Keratinocyte (primary cell): Measurements from ENCODE around the gene IL5RA. TPM values are rescaled to one million over a fixed set of nuclear protein-coding genes. Genes with fewer than 3 reads are reported as not detected.

ENCODE experiments used
- DNase-seq: peaks from one replicate; pipeline ENCODE4 v3.0.0-alpha.2; 2011; ENCODE audit warnings: low read depth, missing footprints, low spot score
- FAIRE-seq: peaks from 2 replicates; lab custom pipeline; 2011; peaks lifted over from hg19 to GRCh38; lab: Jason Lieb, UNC
- H2AFZ ChIP-seq: 2 replicates; pipeline ENCODE4 v1.6.0; 2012; ENCODE audit warnings: low read length, control low read depth, inconsistent platforms; ENCODE audit not compliant: control insufficient read depth
- H3K27ac ChIP-seq: 2 replicates; pipeline ENCODE4 v1.5.1; 2011; ENCODE audit warnings: low read length; ENCODE audit not compliant: control insufficient read depth, insufficient read depth
- H3K27me3 ChIP-seq: 3 replicates; pipeline ENCODE4 v1.6.0; 2011; ENCODE audit warnings: low read length; ENCODE audit not compliant: control insufficient read depth, insufficient read depth; ENCODE audit errors: extremely low read depth
- H3K36me3 ChIP-seq, 2 experiments: 2 replicates in 1 of 2; 3 replicates in 1 of 2; pipeline ENCODE4 v1.5.1; 2011; ENCODE audit warnings: low read length in 2 of 2, mild to moderate bottlenecking in 1 of 2; ENCODE audit not compliant: control insufficient read depth in 2 of 2, insufficient read depth in 2 of 2; ENCODE audit errors: extremely low read depth in 1 of 2
- H3K4me1 ChIP-seq: 3 replicates; pipeline ENCODE4 v1.5.1; 2011; ENCODE audit warnings: low read length; ENCODE audit not compliant: control insufficient read depth, insufficient read depth; ENCODE audit errors: extremely low read depth
- H3K4me2 ChIP-seq: 3 replicates; pipeline ENCODE4 v1.6.0; 2011; ENCODE audit warnings: low read depth, low read length; ENCODE audit not compliant: control insufficient read depth, insufficient read depth; ENCODE audit errors: extremely low read depth
- H3K4me3 ChIP-seq, 3 experiments: fragments of 200-600 bp in 1 of 3; sonication (generic) in 1 of 3; 2 replicates in 2 of 3; 3 replicates in 1 of 3; pipeline ENCODE4 v1.5.1; 2011 to 2016; ENCODE audit warnings: low read length in 3 of 3, mild to moderate bottlenecking in 3 of 3, control low read depth in 2 of 3, inconsistent platforms in 1 of 3, low read depth in 1 of 3, mixed read lengths in 1 of 3, mixed run types in 1 of 3, moderate library complexity in 1 of 3; ENCODE audit not compliant: control insufficient read depth in 2 of 3, insufficient read depth in 2 of 3; ENCODE audit errors: extremely low read depth in 1 of 3
- H3K79me2 ChIP-seq: 2 replicates; pipeline ENCODE4 v1.6.0; 2012; ENCODE audit warnings: low read length; ENCODE audit not compliant: control insufficient read depth, insufficient read depth
- H3K9ac ChIP-seq: 3 replicates; pipeline ENCODE4 v1.6.0; 2011; ENCODE audit warnings: low read length; ENCODE audit not compliant: control insufficient read depth, insufficient read depth; ENCODE audit errors: extremely low read depth
- H3K9me1 ChIP-seq: 3 replicates; pipeline ENCODE4 v1.6.0; 2011; ENCODE audit warnings: low read length; ENCODE audit not compliant: control insufficient read depth, insufficient read depth; ENCODE audit errors: extremely low read depth
- H3K9me3 ChIP-seq: 2 replicates; pipeline ENCODE4 v1.5.1; 2012; ENCODE audit warnings: low read depth, low read length; ENCODE audit not compliant: control insufficient read depth
- H4K20me1 ChIP-seq: 3 replicates; pipeline ENCODE4 v1.6.0; 2011; ENCODE audit warnings: low read length; ENCODE audit not compliant: control insufficient read depth, insufficient read depth; ENCODE audit errors: extremely low read depth
- EZH2 ChIP-seq: IDR thresholded peaks from one replicate; pipeline ENCODE4 v1.6.1; 2012; ENCODE audit warnings: inconsistent platforms, mild to moderate bottlenecking, low read length, moderate library complexity
- dilution Hi-C: fragments of 300-500 bp; cut with MboI; formaldehyde crosslinking; loops from one replicate; pipeline ENCODE4 v1.7.0; 2020; ENCODE audit warnings: low sequenced_read_pairs; ENCODE audit not compliant: extremely low pct_ligation_motif_present
- polyA plus RNA-seq, 5 experiments: library from polyadenylated mRNA; depleted of rRNA in 3 of 5; stranded (reverse) in 3 of 5; stranded (forward) in 1 of 5; unstranded in 1 of 5; fragments of >200 nt; gene quantifications; 1 replicate in 1 of 5; 2 replicates in 3 of 5; 3 replicates in 1 of 5; pipeline versions ENCODE4 v1.2.1 to v1.2.3, GENCODE V29; 2011 to 2012; ENCODE audit warnings: missing spikeins in 2 of 5, low read depth in 1 of 5, low replicate concordance in 1 of 5
- small RNA-seq, 3 experiments: library from RNA; depleted of rRNA; stranded (forward); fragments of <200 nt; gene quantifications; one replicate each; pipeline ENCODE3, GENCODE V24; 2012; ENCODE audit warnings: low read depth in 3 of 3, low replicate concordance in 1 of 3; ENCODE audit not compliant: insufficient read length in 3 of 3
- TF ChIP-seq, protein P1 (sequence below), 3 experiments: IDR thresholded peaks in 1 of 3; conservative IDR thresholded peaks in 1 of 3; optimal IDR thresholded peaks in 1 of 3; 2 replicates in 2 of 3; 3 replicates in 1 of 3; pipeline versions ENCODE3 to v1.5.1; 2011; ENCODE audit warnings: low read length in 3 of 3, mild to moderate bottlenecking in 3 of 3, moderate library complexity in 2 of 3, control low read depth in 1 of 3, inconsistent platforms in 1 of 3; ENCODE audit not compliant: insufficient read depth in 2 of 3; ENCODE audit errors: extremely low read depth in 1 of 3

IL5RA gene
- polyA plus RNA-seq, 1 donor (not counting 4 experiments of a cell fraction or from before 2014, with no cell fraction given): not detected

DNA sequence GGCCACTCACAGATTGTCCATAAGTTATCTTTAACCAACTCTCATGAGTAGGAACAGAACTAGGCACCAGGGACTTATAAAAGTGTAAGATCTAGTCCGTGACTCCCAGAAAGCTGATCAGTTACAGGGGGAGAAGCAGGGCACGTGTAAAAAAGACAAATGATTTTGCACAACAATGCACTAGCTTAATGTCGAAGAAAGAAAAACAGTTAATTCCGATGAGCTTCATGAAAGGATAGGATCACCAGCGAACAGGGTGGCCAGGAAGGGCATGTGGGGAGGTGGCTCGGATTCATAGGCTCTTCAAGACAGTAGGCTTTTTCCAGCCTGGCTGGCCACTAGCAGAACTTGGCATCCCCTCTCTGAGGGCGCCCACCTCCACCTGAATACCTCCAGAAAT lies 90.0 kb downstream of the IL5RA start:
- dilution Hi-C loops: no loop called here
- H4K20me1 ChIP-seq: no peaks in the 10 kb centered on the region

More for the DNA sequence above, 90.0 kb downstream of the IL5RA start:
- Histone ChIP-seq H3K9ac (no peak overlapping the region), H3K4me2 (no peak overlapping the region), H2AFZ (no peak overlapping the region), H3K79me2 (no peaks in the 10 kb centered on the region), H3K9me1 (no peaks in the 10 kb centered on the region), H3K4me3 (no peak overlapping the region), H3K9me3 (no peaks in the 10 kb centered on the region), H3K27me3 (no peaks in the 10 kb centered on the region), H3K4me1 (no peaks in the 10 kb centered on the region), H3K36me3 (no peaks in the 10 kb centered on the region), H3K27ac (no peak overlapping the region)
- no peak for TF ChIP-seq EZH2
- TF ChIP-seq, protein P1, sequence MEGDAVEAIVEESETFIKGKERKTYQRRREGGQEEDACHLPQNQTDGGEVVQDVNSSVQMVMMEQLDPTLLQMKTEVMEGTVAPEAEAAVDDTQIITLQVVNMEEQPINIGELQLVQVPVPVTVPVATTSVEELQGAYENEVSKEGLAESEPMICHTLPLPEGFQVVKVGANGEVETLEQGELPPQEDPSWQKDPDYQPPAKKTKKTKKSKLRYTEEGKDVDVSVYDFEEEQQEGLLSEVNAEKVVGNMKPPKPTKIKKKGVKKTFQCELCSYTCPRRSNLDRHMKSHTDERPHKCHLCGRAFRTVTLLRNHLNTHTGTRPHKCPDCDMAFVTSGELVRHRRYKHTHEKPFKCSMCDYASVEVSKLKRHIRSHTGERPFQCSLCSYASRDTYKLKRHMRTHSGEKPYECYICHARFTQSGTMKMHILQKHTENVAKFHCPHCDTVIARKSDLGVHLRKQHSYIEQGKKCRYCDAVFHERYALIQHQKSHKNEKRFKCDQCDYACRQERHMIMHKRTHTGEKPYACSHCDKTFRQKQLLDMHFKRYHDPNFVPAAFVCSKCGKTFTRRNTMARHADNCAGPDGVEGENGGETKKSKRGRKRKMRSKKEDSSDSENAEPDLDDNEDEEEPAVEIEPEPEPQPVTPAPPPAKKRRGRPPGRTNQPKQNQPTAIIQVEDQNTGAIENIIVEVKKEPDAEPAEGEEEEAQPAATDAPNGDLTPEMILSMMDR (optimal IDR thresholded peaks at IDR 0.05 in 1 of 3, IDR thresholded peaks at IDR 0.05 in 1 of 3, conservative IDR thresholded peaks at IDR 0.05 in 1 of 3; ENCODE audit: extremely low read depth in 1 of 3, insufficient read depth in 2 of 3, low read length in 3 of 3): no peak
- no peak for FAIRE-seq
- DNase-seq: no peak

Small RNA genes lying within 50 kb of the gene (small RNA-seq; reads per million reads assigned to genes)
- 0 reads per million in 3 experiments for gene RF00416

Other genes with a start within 250 kb of the IL5RA start
- gene TRNT1, start 16.6 kb upstream of the IL5RA start, polyA plus RNA-seq: 5.4 to 13.0 TPM (median 7.3 TPM) in 3 replicates
- gene CRBN, start 69.3 kb upstream of the IL5RA start, polyA plus RNA-seq: 21.9 to 37.7 TPM (median 26.8 TPM) in 3 replicates